Measurements from ENCODE around the gene DNAJA1.

GRCh38 chr9:33017283-33018041 lies 7.6 kb upstream of the DNAJA1 start:
- TF ChIP-seq POLR2A (IDR thresholded peaks at IDR 0.05) (no peak), CTCF (IDR thresholded peaks at IDR 0.05) (no peak)
